Measurements from ENCODE around the gene MPHOSPH10. TPM values are rescaled to one million over a fixed set of nuclear protein-coding genes. Genes with fewer than 3 reads are reported as not detected.

MPHOSPH10 gene
- total RNA-seq, 1 donor from 2014 or later = 27.9 TPM

GRCh38 chr2:71133603-71134002 is 3.2 kb downstream of the MPHOSPH10 start:
- DNase-seq (no peak), ATAC-seq (no peak)
- H3K36me3 ChIP-seq = peaks cover 53% of the 10 kb centered on the region
- H3K9me3 ChIP-seq = no peaks in the 10 kb centered on the region
- peaks cover 16% of the 10 kb centered on the region for H3K4me1 ChIP-seq
- no peak overlapping the region for H3K27ac ChIP-seq
- H3K4me3 ChIP-seq = no peak overlapping the region
- no peak for TF ChIP-seq CTCF (IDR thresholded peaks at IDR 0.05)
- H3K27me3 ChIP-seq = no peaks in the 10 kb centered on the region
- intact Hi-C loops (cut with DNase I) = no loop called here

GRCh38 chr2:71136174-71136573 is 5.7 kb downstream of the MPHOSPH10 start:
- no peak overlapping the region for H3K27ac ChIP-seq
- peaks cover 16% of the 10 kb centered on the region for H3K4me1 ChIP-seq
- no peak for TF ChIP-seq CTCF (IDR thresholded peaks at IDR 0.05)
- H3K4me3 ChIP-seq = no peak overlapping the region
- no peaks in the 10 kb centered on the region for H3K9me3 ChIP-seq
- H3K27me3 ChIP-seq = no peaks in the 10 kb centered on the region
- intact Hi-C loops (cut with DNase I) = no loop called here
- DNase-seq (no peak), ATAC-seq (no peak)
- H3K36me3 ChIP-seq = peaks cover 79% of the 10 kb centered on the region

GRCh38 chr2:71143782-71144181 is 13.3 kb downstream of the MPHOSPH10 start:
- H3K4me1 ChIP-seq = no peaks in the 10 kb centered on the region
- DNase-seq (no peak), ATAC-seq (no peak)
- no peak overlapping the region for H3K4me3 ChIP-seq
- no peak for TF ChIP-seq CTCF (IDR thresholded peaks at IDR 0.05)
- H3K9me3 ChIP-seq = no peaks in the 10 kb centered on the region
- intact Hi-C loops (cut with DNase I) = no loop called here
- H3K36me3 ChIP-seq = peaks cover 100% of the 10 kb centered on the region
- no peaks in the 10 kb centered on the region for H3K27me3 ChIP-seq
- H3K27ac ChIP-seq = no peak overlapping the region

- Histone ChIP-seq H3K4me1 (no peaks in the 10 kb centered on the region), H3K9me3 (no peaks in the 10 kb centered on the region), H3K27ac (no peak overlapping the region), H3K36me3 (peaks cover 65% of the 10 kb centered on the region), H3K4me3 (no peak overlapping the region), H3K27me3 (no peaks in the 10 kb centered on the region)
- DNase-seq (no peak), ATAC-seq (no peak)
- intact Hi-C loops (cut with DNase I) = no loop called here
- TF ChIP-seq CTCF (IDR thresholded peaks at IDR 0.05) = no peak
These were observed 18.2 kb downstream of the MPHOSPH10 start for GRCh38 chr2:71148506-71149063.

GRCh38 chr2:71150082-71150816 is 19.8 kb downstream of the MPHOSPH10 start:
- no peak overlapping the region for H3K4me3 ChIP-seq
- H3K9me3 ChIP-seq = no peaks in the 10 kb centered on the region
- ATAC-seq = peak; percentile 57
- H3K36me3 ChIP-seq = peaks cover 48% of the 10 kb centered on the region
- intact Hi-C loops (cut with DNase I) = no loop called here
- H3K4me1 ChIP-seq = no peaks in the 10 kb centered on the region
- no peak for TF ChIP-seq CTCF (IDR thresholded peaks at IDR 0.05)
- DNase-seq = no peak
- H3K27me3 ChIP-seq = no peaks in the 10 kb centered on the region
- no peak overlapping the region for H3K27ac ChIP-seq
